HG02884 (cell line): ENCODE measurements around the gene ZNF385C.

Source experiments
- ATAC-seq: cut with Tn5 transposase; IDR thresholded peaks from one replicate; pipeline ENCODE4 v1.9.1; 2021; ENCODE audit warnings: mild to moderate bottlenecking, moderate library complexity; ENCODE audit not compliant: unreplicated experiment

Gene ZNF385C

GRCh38 chr17:42051645-42052044 lies 46.6 kb downstream of the ZNF385C start:
- no peak for ATAC-seq

DNA sequence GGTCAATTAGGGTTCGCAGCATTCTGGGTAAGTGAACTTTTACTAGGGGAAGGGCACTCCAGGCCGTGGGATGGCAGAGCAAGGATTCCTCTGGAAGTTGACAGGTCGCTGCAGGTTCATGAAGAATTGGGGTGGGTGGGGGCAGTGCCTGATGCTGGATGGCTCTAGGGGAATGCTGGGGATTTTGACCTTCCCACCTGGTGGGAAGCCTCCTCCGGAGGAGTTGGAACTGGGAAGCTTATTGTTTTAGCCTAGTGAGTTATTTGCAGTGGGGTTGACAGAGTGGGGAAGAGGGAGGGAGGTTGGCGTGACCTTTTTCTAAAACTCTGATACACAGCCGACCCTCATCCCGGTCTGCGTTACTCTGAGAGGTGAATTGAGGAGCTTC lies 47.3 kb downstream of the ZNF385C start:
- ATAC-seq, result no peak

- ATAC-seq, result no peak
Measured at GRCh38 chr17:42050393-42051012, 47.8 kb downstream of the ZNF385C start, which contains the start of gene C17orf113. Gene C17orf113 (minus strand): TSS chr17:42050601. CDS start chr17:42043376, 7,225 bp downstream.

DNA sequence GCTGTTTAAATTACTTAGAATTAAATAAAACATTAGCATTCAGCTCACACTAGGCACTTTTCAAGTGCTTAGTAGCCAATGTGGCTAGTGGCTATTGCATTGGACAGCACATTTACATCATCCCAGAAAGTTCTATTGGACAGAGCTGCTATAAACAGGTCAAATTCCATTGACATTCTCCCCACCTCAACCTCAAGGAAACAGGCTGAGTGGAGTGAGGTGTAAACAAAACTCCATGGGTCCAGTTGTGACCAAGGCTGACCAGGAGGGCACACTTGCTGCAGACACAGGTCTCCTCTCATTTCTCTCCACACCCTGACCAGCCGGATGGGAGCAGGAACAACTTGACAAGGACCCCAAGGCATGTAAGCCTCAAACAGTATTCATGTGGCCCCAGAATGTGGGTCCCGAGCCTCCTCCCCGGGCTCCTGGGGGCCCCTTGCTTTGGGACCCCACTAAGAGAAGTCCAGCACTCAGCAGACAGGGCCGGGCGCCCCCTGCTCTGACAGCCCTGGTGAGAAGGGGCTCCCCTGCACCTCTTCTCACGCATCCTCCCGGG lies 48.4 kb downstream of the ZNF385C start:
- no peak for ATAC-seq

GRCh38 chr17:42047343-42047742 lies 50.9 kb downstream of the ZNF385C start:
- ATAC-seq, result no peak

- ATAC-seq, result no peak
Measured at GRCh38 chr17:42045719-42046118, 52.6 kb downstream of the ZNF385C start.

DNA sequence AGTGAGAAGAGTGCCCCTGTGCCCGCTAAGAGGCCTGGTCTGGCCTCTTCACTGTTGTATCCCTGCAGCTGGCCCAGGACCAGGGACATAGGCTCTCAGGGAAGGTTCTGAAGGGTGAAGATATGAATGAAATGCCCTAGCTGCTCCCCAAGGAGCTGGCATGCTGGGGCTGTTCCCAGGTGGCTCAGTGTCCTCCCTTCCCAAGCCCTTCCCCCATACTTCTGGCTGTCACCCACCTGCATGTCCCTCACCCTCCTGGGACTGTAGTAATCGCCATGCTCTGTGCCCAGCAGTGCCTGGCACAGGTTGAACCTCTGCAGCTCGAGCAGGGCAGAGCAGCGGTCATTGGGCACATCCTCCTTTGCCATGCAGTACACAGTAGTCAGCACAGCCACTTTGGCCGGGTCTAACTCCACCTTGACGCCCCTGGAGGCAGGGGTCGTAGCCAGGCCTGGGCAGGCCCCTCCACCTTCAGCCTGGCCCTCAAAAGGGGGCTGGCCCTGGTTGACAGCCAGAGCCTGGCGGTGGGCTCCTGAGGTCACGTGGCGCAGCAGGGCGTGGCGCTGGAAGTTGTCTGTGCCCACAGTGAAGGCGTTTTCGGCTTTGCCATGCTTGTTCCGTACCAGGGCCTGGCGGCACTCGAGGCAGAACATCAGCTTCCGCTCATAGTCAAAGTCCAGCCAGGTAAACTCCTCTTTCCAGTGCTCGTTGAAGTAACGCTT lies 55.5 kb downstream of the ZNF385C start:
- no peak for ATAC-seq

DNA sequence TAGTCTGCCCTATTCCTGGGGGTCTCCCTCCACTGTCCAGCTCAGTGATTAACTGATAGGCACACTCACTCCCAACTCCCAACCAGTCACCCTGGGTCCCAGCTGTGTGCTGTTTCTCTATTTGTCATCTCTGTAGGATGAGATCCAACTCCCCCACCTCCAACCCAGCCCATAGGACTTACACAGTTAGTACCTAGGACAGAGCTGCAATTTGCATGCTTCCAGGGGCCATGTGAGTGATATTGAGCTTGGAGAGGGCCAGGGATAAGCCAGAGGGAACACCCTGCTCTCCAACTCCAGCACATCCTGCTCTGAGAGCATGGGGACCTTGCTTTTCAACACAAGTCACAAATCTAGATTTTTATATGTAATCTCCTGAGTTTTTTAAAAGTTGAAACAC lies 56.7 kb downstream of the ZNF385C start:
- no peak for ATAC-seq

DNA sequence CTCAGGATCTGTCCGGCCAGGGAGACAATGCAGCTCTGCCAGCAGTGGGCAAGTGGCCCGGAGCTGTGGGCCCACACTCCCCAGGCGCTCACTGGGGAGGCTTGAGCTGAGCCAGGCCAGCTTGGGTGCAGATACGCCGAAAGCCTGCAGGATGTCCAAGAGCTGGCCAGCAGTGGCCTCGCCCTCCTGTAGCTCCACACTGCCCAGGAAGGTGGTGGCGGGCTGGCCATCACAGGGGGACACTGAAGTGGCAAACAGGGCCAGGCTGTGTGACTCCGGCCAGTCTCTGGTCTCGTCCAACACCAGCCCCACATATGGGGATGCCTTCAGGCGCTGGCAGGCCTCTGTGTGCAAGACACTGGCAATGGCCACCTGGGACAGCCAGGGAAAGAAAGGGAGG lies 57.5 kb downstream of the ZNF385C start:
- ATAC-seq, result no peak

GRCh38 chr17:42039794-42040763 lies 58.2 kb downstream of the ZNF385C start:
- no peak for ATAC-seq

GRCh38 chr17:42038221-42038973 lies 59.9 kb downstream of the ZNF385C start:
- no peak for ATAC-seq

DNA sequence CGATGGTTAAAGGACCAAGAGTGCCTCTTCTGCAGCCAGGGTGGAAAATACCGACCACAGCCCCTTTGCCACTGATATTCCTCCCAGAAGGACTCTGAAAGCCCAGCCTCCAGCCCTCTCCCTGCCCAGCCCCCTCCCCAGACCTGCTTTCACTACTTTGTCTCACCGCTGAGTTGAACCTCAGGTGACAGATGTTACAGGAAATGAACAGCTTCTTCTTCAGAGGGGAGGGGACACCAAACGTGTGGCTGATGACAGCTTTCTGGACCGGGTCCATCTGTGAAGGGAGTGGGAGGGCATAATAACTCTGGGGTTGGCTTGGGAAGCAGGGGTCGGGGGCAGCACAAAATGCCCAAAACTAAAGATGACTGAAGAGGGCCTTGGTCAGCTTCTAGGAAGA lies 64.2 kb downstream of the ZNF385C start:
- ATAC-seq, result no peak

GRCh38 chr17:42031584-42031983 lies 66.7 kb downstream of the ZNF385C start:
- no peak for ATAC-seq

GRCh38 chr17:42028791-42029127 lies 69.5 kb downstream of the ZNF385C start:
- ATAC-seq, result no peak

DNA sequence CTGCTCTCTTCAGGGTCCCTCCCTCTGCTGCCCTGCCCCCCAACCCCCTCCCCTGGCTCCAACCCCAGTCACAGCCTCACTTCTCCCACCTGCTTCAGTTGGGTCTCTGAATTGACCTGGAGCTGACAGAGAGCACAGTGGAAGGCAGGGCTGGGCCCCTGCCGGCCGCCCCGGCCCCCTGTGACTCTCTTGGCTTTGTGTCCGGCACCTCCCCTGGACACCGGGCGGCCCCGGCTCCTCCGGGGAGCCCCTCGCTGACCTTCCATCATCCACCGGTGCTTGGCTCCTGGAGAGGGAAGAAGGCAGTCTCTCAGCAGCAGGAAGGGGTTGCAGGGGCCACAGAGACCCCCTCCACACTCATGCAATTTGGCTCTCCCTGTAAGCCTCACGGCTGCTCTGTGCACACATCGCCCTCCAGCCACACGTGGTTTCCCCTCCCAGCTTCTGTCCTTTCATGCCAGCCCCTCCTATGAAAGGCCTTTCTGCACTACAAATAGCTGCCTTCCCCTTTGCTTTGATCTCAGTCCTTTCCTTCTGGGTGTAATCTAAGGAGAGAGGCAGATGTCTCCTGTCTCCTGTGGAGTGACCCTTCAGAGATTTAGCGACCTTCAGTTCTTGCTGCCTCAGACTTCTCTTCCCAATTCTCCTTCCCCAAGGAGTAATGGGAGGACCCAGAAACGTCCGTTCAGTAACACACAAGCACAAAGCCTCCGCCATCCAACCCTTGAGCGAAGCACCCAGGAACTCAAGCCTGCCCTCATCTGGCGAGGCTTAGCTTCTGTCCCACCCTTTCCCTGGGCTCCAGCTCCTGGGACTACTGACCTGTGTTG lies 70.1 kb downstream of the ZNF385C start:
- no peak for ATAC-seq

DNA sequence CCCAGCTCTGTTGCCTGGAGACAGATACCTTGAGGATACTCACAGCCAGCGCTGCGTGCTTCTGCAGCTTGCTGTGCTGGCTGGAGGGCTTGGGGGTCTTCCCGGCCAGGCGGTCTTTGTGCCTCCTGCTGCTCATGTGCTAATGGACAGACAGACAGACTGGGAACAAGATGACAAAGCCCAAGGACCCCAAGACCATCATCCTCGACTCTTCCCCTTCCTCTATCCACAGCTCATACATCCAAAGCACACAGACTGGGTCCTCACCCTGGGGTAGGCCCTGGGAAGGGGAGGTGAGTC lies 70.7 kb downstream of the ZNF385C start:
- ATAC-seq, result no peak

DNA sequence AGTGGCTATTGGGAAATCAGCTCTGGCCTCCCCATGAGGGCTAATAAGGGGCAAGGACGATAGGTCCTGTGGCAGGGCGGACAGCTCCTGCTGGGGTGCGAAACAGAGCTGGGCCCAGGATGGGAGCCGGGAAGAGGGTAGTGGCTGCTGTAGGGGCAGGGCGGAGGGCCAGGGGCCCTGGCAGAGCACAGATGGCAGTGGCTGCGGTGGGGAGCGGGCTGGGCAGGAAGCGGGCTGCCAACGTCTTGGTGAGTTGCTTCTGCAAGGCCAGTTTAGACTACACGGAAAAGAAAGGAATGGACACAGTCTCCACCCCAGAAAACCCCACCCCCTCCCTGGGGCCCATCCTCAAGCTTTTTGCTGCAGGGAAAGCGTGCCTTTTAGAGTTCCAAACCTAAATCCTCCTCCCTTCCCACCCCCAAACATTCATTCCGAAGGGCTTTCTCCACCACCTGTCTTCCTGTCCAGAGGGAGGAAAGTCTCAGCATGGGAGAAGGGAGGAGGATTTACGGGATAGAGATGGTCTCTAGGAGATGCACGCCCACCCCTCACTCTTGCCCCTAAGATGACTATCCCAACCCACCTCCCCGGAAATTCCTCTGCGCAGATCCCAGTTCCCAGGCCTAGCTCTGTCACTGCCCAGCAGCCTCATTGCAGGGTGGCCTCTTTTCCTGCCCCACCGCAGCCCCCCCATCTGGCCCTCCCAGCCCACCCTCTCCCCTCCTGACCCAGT lies 71.2 kb downstream of the ZNF385C start:
- no peak for ATAC-seq

GRCh38 chr17:42025936-42026335 lies 72.3 kb downstream of the ZNF385C start:
- no peak for ATAC-seq

DNA sequence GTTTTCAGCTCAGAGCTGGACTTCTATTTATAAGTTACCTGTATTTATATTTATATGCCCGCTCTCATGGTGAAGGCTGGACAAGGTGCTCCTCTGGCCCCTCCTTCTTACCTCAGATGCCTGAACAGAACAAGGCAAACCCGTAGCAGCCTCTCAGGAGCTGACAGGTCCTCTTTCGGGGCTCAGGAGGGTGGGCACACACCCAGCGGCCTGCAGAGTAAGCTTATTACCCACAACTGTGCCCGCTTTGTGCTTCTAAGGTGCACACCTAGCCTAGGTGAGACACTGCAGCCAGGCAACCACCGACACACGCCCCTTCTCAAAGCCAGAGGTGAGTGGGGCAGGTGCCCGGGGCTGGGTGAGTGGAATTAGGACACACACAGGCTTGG lies 73.1 kb downstream of the ZNF385C start:
- no peak for ATAC-seq
